ENCODE results near the gene DDX6.

DNA sequence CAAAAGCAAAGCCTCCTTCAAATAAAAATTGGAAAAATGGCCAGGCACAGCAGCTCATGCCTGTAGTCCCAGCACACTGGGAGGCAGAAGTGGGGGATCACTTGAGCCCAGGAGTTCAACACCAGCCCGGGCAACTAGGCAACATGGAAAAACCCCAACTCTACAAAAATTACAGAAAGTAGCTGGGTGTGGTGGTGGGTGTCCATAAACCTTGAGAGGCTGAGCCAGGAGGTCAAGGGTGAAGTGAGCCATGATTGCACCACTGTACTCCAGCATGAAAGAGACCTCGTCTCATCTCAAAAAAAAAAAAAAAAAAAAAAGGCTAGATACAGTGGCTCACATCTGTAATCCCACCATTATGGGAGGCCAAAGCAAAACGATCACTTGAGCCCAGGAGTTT, 22.3 kb downstream of the DDX6 start:
- TF ChIP-seq ZBTB8A (tag by site-specific recombination; IDR thresholded peaks at IDR 0.05), result no peak
- TF ChIP-seq, protein P1, sequence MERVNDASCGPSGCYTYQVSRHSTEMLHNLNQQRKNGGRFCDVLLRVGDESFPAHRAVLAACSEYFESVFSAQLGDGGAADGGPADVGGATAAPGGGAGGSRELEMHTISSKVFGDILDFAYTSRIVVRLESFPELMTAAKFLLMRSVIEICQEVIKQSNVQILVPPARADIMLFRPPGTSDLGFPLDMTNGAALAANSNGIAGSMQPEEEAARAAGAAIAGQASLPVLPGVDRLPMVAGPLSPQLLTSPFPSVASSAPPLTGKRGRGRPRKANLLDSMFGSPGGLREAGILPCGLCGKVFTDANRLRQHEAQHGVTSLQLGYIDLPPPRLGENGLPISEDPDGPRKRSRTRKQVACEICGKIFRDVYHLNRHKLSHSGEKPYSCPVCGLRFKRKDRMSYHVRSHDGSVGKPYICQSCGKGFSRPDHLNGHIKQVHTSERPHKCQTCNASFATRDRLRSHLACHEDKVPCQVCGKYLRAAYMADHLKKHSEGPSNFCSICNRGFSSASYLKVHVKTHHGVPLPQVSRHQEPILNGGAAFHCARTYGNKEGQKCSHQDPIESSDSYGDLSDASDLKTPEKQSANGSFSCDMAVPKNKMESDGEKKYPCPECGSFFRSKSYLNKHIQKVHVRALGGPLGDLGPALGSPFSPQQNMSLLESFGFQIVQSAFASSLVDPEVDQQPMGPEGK (tag by site-specific recombination; IDR thresholded peaks at IDR 0.05), result no peak
- TF ChIP-seq, protein P2, sequence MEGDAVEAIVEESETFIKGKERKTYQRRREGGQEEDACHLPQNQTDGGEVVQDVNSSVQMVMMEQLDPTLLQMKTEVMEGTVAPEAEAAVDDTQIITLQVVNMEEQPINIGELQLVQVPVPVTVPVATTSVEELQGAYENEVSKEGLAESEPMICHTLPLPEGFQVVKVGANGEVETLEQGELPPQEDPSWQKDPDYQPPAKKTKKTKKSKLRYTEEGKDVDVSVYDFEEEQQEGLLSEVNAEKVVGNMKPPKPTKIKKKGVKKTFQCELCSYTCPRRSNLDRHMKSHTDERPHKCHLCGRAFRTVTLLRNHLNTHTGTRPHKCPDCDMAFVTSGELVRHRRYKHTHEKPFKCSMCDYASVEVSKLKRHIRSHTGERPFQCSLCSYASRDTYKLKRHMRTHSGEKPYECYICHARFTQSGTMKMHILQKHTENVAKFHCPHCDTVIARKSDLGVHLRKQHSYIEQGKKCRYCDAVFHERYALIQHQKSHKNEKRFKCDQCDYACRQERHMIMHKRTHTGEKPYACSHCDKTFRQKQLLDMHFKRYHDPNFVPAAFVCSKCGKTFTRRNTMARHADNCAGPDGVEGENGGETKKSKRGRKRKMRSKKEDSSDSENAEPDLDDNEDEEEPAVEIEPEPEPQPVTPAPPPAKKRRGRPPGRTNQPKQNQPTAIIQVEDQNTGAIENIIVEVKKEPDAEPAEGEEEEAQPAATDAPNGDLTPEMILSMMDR (tag by site-specific recombination; IDR thresholded peaks at IDR 0.05), result no peak
- TF ChIP-seq, protein P3, sequence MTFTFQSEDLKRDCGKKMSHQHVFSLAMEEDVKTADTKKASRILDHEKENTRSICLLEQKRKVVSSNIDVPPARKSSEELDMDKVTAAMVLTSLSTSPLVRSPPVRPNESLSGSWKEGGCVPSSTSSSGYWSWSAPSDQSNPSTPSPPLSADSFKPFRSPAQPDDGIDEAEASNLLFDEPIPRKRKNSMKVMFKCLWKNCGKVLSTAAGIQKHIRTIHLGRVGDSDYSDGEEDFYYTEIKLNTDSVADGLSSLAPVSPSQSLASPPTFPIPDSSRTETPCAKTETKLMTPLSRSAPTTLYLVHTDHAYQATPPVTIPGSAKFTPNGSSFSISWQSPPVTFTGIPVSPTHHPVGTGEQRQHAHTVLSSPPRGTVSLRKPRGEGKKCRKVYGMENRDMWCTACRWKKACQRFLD (tag by site-specific recombination; IDR thresholded peaks at IDR 0.05), result no peak
- TF ChIP-seq KLF8 (tag by site-specific recombination; IDR thresholded peaks at IDR 0.05), result no peak

Measured in HEK293 (cell line).